DMS 273 treated with DMSO at 0.1 percent for 48 hours (cell line): ENCODE data around the gene SLC22A17.

Source experiments
- DNase-seq: peaks from one replicate; lab custom pipeline; 2025; lab: John Stamatoyannopoulos, UW

SLC22A17 gene

GRCh38 chr14:23381871-23382270 lies 29.2 kb upstream of the SLC22A17 start:
- DNase-seq: peak; percentile 93

GRCh38 chr14:23380976-23381375 lies 28.3 kb upstream of the SLC22A17 start:
- DNase-seq: no peak

GRCh38 chr14:23380197-23380914 lies 27.7 kb upstream of the SLC22A17 start:
- no peak for DNase-seq

- no peak for DNase-seq
These were observed 26.9 kb upstream of the SLC22A17 start for GRCh38 chr14:23379366-23380196.

GRCh38 chr14:23378612-23379220 lies 26.0 kb upstream of the SLC22A17 start:
- no peak for DNase-seq

GRCh38 chr14:23377573-23378563 lies 25.2 kb upstream of the SLC22A17 start:
- DNase-seq: no peak

- DNase-seq: no peak
These were observed 24.5 kb upstream of the SLC22A17 start for GRCh38 chr14:23377198-23377550.

- DNase-seq: no peak
These were observed 24.0 kb upstream of the SLC22A17 start, which contains the start of gene CMTM5 for GRCh38 chr14:23376482-23377197. Gene CMTM5, plus strand, starts transcription at chr14:23377046. Its CDS starts 206 bp downstream, at chr14:23377252.

GRCh38 chr14:23375527-23376251 lies 23.0 kb upstream of the SLC22A17 start:
- DNase-seq: no peak

GRCh38 chr14:23373041-23373440 lies 20.4 kb upstream of the SLC22A17 start:
- DNase-seq: no peak

GRCh38 chr14:23372509-23372908 lies 19.8 kb upstream of the SLC22A17 start, which contains the start of gene IL25:
Gene IL25, plus strand, starts transcription at chr14:23372809.
- no peak for DNase-seq

- DNase-seq: no peak
These were observed 19.2 kb upstream of the SLC22A17 start for GRCh38 chr14:23371865-23372264.

GRCh38 chr14:23370221-23370620 lies 17.5 kb upstream of the SLC22A17 start:
- DNase-seq: no peak

GRCh38 chr14:23366426-23366921 lies 13.8 kb upstream of the SLC22A17 start:
- no peak for DNase-seq

- no peak for DNase-seq
These were observed 13.2 kb upstream of the SLC22A17 start for GRCh38 chr14:23365732-23366425.

- DNase-seq: no peak
These were observed 12.5 kb upstream of the SLC22A17 start, which contains the start of gene EFS for GRCh38 chr14:23365036-23365731. Gene EFS, minus strand, starts transcription at chr14:23365172. Its CDS starts 147 bp downstream, at chr14:23365025.

- no peak for DNase-seq
These were observed 11.7 kb upstream of the SLC22A17 start for GRCh38 chr14:23364164-23365035.

- DNase-seq: no peak
These were observed 9.5 kb upstream of the SLC22A17 start for GRCh38 chr14:23362200-23362599.
